Measurements from ENCODE around the gene AUTS2. TPM values are rescaled to one million over a fixed set of nuclear protein-coding genes. Genes with fewer than 3 reads are reported as not detected.

The AUTS2 gene
- total and polyA plus RNA-seq, 2 of the 8 experiments (the other 6 are each of a cell fraction or from before 2014, with no cell fraction given) = 25.9 to 101 TPM

GRCh38 chr7:69822386-69822785 is 224.1 kb downstream of the AUTS2 start (continued):
- TF ChIP-seq, protein P1, sequence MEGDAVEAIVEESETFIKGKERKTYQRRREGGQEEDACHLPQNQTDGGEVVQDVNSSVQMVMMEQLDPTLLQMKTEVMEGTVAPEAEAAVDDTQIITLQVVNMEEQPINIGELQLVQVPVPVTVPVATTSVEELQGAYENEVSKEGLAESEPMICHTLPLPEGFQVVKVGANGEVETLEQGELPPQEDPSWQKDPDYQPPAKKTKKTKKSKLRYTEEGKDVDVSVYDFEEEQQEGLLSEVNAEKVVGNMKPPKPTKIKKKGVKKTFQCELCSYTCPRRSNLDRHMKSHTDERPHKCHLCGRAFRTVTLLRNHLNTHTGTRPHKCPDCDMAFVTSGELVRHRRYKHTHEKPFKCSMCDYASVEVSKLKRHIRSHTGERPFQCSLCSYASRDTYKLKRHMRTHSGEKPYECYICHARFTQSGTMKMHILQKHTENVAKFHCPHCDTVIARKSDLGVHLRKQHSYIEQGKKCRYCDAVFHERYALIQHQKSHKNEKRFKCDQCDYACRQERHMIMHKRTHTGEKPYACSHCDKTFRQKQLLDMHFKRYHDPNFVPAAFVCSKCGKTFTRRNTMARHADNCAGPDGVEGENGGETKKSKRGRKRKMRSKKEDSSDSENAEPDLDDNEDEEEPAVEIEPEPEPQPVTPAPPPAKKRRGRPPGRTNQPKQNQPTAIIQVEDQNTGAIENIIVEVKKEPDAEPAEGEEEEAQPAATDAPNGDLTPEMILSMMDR (IDR thresholded peaks at IDR 0.05; ENCODE audit: control extremely low read depth in 1 of 3, insufficient read depth in 1 of 3, low read depth in 1 of 3, low read length in 3 of 3) = no peak
